ENCODE data around the gene NOL4L.

The NOL4L gene

GRCh38 chr20:32395066-32395465 lies 190.1 kb downstream of the NOL4L start:
- no peak overlapping the region for H3K4me3 ChIP-seq (ENCODE audit: low read length)
- DNase-seq (ENCODE audit: low read depth, low spot score), result peak; percentile 35
